Stimulated activated CD8-positive, alpha-beta memory T cell treated with anti-CD3 and anti-CD28 coated beads, Interleukin-2, amount 100 ng/mL, for 48 hours (primary cell): ENCODE results near the gene KIF23.

Source experiments
- DNase-seq, 2 donors: peaks; one replicate each; pipeline ENCODE4 v3.0.0-alpha.2; 2020; ENCODE audit warnings: low read depth in 2 of 2

KIF23 gene

DNA sequence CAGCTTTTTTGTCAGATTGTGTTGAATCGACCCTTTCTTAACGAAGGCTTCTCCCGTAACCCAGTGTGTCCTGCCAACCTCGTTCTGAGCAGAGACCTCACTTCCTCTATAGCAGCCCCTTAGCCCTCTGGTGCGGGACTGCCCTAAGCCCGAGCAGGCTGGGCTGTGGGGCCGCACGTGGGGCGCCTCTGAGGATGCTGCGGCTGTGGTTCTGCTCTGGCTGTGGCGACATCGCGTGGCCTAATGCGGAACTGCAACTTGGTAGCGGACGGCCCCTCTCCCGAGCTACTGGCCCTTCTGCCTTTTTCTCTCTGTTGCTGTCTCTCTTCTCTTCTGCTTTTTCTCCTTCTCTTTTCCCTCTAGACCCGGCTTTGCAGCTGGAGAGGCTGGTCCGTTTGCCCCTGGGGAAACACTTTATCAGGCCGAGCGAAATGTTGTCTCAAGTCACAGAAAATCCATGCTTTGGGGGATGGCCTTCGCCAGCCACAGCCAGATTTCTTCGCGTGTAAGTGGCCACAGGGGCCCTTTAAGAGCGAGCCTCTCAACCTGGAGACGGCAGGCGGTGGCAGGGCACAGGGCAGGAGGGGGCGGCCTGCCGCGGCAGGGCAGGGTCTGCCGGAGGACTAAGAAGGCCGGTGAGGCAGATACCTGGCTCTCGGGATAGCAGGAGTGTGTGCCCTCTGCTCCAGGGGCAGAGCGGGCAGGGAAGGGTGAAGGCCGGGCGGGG is 19.4 kb upstream of the KIF23 start:
- peak; percentile 77 to 85 for DNase-seq

DNA sequence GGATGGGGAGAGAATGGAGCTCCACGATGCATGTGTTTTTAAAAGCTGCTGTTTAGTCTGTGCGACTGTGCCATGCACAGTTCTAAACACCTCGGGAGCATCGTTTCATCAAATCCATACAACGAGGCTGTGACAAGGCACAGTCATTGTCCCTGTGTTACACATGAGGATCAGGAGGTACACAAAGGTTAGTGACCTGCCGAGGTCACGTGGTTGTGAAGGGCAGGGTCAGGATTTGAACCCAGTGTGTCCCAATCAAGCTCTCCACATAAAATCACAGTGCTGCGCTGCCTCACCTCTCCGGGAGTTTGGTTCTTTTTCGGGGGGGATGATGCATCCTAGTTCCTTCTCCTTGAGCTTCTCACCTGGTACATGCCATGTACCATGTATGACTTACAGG is 18.7 kb upstream of the KIF23 start:
- DNase-seq = no peak

DNA sequence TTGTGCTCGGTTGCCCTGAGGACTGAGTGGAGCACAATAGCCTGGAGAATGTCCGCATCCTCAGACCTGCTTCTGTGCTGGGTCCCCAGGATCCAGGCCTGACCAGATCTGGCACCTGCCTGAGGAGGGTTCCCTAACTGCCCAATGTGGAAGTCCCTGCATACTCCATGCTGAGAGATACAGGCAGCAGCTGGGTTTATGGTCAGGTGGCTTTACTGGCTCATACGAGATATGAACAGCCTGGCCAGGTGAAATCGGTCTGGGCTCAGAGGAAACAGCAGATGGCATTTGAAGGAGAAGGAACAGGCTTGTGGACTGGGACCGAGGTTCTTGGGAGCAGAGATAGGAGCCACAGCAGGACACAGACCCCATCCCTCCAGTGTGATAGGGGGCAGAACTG is 18.2 kb upstream of the KIF23 start:
- no peak for DNase-seq

DNA sequence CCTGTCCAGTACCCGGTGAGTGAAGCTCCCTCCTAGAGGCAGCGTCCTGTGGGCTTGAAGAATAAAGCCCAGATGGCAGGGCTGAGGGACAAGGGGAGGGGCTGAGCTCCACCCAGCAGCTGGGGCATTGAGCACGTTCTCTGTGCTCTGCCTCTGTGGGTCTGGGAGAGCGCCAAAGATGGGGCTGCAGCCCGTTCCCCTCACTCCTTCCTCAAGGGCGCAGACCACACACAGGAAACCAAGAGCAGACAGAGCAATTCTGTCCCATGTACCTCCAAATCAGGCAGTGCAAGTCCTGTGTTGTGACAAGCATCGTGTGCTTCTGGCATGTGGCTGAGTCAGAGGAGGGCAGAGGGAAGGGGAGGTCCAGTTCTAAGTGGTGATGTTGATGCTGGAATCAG is 15.7 kb upstream of the KIF23 start:
- no peak for DNase-seq

DNA sequence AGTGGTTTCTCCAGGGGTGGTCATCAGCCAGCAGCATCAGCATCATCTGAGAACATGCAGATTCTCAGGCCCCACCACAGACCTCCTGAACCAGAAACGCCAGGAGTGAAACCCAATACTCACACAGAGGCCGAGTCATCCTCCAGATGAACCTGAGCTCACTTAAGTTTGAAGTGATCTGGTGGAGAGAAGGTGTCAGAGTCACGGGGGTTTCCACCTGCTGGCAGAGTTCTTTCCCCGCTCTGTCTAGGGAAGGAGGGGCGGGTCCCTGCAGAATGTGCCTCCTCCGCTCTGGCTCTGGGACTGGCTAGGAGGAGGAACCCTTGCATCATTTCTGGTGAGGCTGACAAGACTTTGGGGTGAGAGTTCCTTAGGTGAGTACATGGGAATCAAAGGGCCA is 13.3 kb upstream of the KIF23 start:
- DNase-seq = peak in 1 of 2 donors; percentile 28

DNA sequence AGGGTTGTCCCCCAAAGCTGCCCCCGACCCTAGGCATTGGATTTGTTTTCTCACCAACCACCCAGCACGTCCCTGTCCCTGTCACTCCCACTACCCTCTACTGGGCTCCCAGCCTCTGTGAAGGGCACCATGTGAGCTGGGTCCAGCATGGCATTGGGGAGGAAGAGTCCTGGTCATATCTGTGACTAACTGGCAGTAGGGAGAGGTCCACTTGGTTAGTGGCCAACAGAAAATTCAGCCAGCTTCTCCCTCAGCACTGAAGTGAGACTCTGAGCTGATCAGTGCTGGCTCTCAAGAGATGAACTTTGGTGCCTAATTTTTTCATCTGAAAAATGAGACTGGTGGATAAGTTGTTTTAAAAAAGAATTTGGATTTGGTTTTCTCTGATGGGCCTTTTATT is 11.3 kb upstream of the KIF23 start:
- no peak for DNase-seq

DNA sequence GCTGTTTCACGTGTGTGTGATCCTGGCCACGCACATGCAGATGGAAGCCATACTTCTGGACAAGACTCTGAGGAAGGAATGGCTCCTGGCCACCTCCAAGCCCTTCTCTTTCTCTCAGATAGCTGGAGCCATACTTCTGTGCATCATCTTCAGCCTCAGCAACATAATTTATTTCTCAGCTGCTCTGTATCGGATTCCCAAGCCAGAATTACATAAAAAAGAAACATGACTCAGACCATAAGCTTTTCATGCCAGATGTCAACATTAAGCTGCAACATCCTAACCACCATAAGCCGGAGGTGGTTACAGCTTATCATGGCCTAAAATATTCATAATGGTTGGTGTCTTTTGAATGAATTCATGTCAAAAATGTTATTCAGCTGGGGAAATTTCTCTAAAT is 10.6 kb upstream of the KIF23 start:
- DNase-seq = no peak

DNA sequence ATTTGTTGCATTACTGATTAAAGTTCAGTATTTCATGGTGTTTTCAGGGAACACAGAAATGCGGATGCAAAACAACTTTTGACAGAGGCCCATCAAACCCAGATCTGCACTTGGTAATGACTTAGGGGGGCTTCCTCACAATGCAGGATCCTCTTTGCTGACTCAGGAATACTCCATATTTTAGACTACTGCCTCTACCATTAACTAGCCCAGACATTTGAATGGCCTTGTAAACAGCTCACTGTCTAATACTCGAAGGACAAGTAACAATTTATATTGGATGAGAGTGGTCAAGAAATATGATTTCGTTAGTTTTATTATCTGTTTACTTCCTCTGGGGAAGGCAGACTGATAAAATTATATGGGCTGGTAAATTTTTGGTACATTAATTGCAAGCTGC is 9.0 kb upstream of the KIF23 start:
- DNase-seq = no peak

DNA sequence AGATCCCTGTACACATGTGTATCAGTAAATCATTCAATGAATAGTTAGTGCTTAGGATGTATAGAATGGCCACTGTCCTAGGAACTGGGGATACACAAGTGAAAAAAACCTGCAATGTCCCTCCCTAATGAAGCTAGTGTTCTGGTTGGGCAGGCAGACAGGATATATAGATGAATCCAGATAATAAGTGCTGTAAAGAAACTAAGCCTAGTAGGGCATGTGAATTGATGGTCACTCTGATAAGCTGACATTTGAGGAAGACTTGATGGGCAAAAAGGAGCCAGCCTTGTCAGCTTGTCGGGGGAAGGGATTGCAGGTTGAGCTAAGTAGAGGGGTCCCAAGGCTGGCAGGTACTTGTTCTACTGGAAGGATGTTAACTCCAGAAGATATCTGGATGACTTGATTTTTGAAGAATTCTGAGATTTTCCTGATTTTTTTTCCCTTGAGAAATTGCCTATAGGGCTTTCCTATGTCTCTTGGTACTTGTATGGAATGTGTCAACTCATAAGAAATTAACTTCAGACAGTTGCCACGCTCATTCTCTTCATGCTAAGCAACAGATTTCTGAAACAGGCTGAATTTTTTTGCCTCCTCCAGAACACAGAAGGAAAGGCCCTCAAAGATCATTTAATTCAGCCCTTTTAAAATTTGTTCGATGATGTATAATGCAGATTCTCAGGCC is 6.3 kb upstream of the KIF23 start:
- DNase-seq = no peak

DNA sequence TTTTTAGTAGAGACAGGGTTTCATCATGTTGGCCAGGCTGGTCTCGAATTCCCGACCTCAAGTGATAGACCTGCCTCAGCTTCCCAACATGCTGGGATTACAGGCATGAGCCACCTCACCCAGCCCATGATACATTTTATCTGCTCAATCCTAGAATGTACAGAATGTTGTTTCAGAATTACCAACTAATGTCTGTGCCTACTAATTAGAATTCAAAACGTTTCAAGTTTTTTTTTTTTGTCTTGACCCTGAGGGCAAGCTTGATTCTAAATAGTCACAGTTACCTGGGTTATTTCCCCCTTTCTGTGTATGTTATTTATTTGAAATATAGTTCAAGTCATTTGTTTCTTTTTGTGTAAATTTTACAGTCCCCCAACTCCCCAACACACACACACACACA is 5.3 kb upstream of the KIF23 start:
- DNase-seq = no peak

DNA sequence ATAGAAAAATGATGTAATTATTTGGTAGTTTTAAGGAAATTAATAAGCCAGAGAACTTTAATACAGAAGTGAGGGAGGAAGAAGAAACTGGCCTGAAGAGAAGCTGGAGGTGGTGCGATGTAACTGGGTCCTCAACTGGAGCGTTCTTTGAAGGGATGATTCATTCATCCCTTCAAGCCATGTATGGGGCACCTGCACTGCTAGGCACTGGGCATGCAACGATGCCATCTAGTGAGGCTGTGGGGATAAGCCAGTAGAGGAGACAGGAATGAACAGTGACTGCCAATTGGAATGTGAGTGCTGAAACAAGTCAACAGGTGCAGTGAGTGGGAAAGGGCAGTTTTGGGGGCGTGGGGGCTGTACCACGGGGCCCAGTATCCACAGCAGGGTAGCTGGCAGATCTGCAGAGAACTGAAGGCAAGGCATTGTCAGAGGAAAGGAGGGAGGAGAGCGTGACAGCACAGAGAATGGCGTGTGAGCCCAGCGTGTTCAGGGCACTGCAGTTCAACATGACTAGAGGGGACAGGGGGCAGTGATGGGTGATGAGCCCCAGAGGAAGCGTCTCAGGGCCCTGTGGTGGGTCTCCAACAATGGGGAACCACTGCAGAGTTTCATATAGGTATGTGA is 3.8 kb upstream of the KIF23 start:
- DNase-seq = no peak

DNA sequence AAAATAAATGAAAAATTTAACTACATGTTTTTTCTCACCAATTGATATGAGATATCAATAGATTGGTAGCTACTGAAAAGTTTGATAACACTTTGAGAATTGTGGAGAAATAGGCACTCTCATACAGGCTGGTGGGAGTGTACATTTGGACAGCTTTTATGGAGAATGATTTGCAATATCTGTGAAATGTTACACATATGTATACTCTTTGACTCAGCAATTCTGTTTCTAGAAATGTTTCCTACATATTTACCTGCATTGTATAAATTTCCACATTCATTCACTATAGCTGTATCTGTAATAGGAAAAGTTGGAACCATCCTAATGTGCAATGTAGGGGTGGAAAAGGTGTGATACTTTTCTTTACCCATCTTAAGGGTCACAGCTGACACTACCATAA is 1.9 kb upstream of the KIF23 start:
- DNase-seq = no peak

DNA sequence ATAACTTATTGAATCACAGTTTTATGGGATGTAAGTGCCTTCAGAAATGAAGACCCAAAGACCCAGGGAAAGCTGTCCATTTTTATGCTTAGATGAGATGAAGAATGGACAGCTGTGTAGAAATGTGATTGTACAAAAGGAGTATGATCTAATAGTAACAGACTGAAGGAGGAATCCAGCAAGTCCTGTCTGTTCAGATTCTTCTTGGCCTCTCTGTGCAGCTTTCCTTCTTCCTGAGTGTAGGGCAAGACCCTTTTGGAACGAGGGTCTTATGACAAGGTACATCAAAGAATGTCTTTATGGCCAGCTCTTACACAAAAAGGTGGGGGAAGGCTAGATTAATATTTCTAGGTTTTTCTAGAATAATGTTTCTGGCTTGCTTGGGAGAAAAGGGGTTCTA is 1.4 kb upstream of the KIF23 start:
- no peak for DNase-seq

DNA sequence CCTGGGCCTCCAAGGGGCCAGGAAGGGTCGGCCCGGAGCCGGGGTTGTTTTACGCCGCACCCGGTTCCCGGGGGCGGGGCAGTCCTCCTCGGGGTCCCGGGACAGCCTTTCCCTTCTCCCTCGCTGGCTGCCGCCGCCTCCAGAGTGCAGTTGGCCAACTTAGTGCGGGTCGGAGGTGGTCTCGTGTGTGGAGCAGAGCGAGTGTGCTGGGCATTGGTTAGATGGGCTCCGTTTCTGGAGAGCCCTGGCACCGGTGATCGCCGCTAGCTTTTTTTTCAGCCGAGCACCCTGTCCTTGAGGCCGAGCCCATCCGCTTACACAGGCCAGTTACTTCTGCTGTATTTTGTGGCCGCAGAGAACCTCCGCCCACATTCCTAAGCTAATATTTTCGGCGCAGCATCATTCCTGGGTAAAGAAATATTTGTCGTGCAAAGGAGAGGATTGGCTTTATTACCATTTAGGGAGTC is 585 bp downstream of the KIF23 start:
- no peak for DNase-seq

DNA sequence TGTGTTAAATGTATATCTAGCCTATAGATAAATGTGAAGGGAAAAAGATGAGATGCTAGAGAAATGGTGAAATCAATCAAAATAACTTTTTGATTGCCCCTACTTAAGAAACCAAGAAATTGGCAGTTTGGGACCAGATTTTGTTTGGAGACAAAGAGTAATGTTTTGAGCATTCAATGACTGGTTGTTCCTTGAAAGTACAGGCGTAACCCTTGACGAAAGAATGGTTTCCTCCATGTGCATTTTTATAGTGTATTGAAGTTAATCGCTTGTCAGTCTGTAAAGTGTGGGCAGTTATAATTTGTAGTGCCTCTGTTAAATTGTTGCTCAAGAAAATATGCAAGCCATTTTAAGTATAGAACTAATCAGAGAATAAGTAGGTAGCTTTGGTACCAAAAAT is 1.2 kb downstream of the KIF23 start:
- no peak for DNase-seq

DNA sequence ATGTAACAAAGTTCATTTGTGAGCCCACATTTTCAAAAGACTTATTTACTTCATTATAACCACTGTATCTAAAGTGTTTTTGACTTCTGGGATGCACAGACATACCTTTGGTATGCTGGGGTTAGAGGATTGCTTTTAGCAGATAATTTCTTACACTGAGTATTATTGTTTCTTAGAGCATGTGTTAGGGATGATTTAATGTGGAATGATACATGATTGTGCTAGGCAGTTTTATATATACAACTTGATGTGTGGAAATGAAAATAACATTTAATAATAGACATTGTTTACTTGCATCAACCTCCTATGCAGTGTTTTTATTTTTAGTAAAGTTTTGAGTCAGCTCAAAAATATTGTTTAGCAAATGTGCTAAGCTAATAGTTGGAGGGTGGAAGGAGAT is 3.4 kb downstream of the KIF23 start:
- no peak for DNase-seq

DNA sequence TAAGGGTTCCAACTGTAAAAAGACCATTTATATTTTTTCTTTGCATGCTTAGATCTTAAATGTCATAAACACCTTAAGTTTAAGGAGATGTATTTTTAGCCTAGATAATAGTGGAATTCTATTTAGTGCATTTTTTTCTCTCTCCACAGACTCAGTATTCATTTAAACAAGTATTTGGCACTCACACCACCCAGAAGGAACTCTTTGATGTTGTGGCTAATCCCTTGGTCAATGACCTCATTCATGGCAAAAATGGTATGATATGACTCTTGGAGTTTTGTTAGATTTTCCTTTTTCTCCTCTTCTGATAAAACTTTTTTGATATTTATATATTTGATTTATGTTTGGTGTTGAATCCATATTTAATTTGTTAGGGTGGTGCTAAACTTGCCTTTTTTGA is 7.3 kb downstream of the KIF23 start:
- no peak for DNase-seq

DNA sequence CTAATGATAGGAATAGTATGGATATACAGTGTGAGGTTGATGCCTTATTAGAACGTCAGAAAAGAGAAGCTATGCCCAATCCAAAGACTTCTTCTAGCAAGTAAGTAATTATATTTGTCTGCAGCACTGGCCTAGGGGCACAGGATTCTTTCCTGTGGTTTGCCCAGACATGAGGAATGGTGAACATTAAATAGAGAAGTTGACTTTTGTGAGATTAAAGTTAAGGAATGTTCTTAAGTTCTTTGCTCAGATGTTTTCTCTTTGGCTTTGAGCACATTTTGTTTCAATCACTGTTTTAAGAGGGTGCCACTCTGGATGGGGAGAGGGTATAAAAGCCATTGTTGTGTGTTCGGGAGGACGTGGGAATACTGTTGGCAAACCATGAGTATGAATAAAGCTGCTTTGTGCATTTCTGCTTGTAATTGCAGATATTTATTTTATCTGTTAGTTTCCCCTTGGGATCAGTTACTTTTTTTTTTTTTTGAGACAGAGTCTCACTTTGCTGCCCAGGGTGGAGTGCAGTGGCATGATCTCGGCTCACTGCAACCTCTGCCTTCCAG is 8.3 kb downstream of the KIF23 start:
- DNase-seq = no peak

DNA sequence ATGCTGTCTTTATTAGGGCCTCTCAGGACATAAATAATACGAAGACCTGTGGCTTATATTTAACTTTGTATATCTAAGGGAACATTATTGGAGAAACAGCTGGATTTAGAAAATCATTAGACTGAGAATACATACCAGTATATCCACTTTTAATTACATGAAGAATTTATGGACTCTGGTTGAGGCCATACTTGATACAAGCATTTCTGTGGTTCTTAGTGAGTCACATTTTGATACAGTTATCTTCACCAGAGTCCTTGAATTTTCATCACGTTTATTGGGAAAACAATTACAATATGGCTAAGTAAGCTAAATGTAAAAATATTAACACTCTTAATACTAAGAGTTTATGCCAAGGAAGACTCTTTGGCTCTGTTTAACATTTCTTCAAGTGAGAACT is 9.9 kb downstream of the KIF23 start:
- DNase-seq = no peak

DNA sequence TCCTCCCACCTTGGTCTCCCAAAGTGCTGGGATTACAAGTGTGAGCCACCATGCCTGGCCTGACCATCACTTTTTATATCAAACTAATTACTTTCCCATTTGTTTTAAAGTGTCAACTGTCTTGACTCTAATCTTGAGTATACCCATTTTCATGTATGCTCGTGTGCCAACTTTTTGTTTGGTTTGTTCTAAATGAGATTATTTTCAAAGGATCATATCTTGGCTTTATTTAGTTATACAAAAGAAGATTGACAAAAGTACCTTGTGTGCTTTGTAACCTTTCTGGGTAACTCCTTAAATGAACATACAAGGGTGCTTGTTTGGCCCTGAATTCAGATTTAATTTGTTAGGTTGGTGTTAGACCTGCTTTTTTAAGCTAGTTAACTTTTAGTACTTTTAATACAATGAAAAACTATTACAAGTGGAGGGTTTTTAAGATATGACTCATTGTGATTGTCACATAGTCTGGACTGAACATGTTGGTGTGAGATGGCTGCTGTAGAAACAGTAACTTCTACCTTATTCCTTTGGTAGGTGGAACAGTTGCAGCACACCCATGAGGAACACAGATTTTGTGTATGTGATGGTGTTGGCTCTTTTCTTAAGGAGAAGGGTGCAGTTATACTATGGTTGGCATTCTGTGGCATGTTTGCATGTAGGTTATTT is 10.7 kb downstream of the KIF23 start:
- DNase-seq = no peak

DNA sequence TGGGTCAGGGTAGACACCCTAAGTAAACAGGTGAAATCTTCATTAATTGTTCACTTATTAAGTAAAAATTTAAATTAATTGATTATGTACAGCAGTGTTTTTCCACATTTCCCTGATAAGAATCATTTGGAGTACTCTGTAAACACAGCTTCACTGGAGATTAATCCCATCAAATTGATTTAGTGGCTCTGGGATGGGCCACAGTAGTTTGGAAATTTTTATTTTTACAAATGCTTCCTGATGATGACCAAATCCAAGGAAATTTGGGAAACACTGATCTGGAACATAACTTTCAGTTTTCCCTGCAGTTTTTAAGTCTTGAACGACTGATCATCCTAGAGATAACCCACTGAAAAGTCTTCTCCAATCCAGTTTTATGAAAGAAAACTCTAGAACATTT is 19.7 kb downstream of the KIF23 start:
- DNase-seq = no peak

DNA sequence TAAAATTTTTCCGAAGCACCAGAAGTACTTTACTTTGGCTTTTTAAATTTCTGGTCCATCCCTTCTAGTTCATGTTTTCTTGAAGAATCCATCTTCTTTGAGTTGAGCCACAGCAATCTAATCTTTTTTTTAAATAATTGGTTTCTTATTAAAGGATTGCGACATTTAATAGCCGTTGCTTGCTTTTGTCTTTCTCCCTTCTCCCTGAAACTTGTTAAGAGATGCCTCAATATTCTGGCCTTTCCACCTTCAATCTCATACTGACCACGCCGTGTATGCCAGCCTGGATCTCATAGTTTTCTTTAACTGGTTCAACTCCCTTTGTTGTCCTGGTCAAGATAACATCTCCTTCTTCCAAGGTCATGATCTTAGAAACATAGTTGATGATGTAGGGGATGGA is 20.1 kb downstream of the KIF23 start:
- DNase-seq = no peak
